HUES64 (cell line): Measurements from ENCODE around the gene UNC5C.
A peak's percentile ranks its signal among the peaks of the same experiment; 100 is the strongest.
"Not testable (repeated sequence)": the region's sequence is repeated elsewhere in the genome, so short reads cannot be mapped to it uniquely, and the experiment has no call there.

ENCODE experiments used
- H3K27ac ChIP-seq: 2 replicates; pipeline ENCODE4 v1.7.0; 2013; ENCODE audit warnings: low read depth, low read length, inconsistent platforms
- H3K27me3 ChIP-seq: 2 replicates; pipeline ENCODE4 v1.6.1; 2013; ENCODE audit warnings: mild to moderate bottlenecking, low read length; ENCODE audit not compliant: insufficient read depth
- H3K36me3 ChIP-seq: 2 replicates; pipeline ENCODE4 v1.6.1; 2013; ENCODE audit warnings: mild to moderate bottlenecking, low read length; ENCODE audit not compliant: insufficient read depth
- H3K4me1 ChIP-seq: 2 replicates; pipeline ENCODE4 v1.6.1; 2013; ENCODE audit warnings: mild to moderate bottlenecking, low read length, moderate library complexity; ENCODE audit not compliant: insufficient read depth
- H3K4me3 ChIP-seq: 2 replicates; pipeline ENCODE4 v1.5.1; 2013; ENCODE audit warnings: mild to moderate bottlenecking, low read length, moderate library complexity
- H3K9ac ChIP-seq: 2 replicates; pipeline ENCODE4 v1.6.1; 2013; ENCODE audit warnings: mild to moderate bottlenecking, low read depth, low read length
- H3K9me3 ChIP-seq: 2 replicates; pipeline ENCODE4 v1.6.1; 2013; ENCODE audit warnings: low read depth, low read length; ENCODE audit not compliant: insufficient read depth
- WGBS: fragments of 150-250, 120-280 bp; methylation state at CpG from one replicate; pipeline ENCODE4 v1.1.7; 2013; ENCODE audit warnings: missing lambda C conversion rate; 5-methylcytosine and 5-hydroxymethylcytosine counted together

UNC5C gene

DNA sequence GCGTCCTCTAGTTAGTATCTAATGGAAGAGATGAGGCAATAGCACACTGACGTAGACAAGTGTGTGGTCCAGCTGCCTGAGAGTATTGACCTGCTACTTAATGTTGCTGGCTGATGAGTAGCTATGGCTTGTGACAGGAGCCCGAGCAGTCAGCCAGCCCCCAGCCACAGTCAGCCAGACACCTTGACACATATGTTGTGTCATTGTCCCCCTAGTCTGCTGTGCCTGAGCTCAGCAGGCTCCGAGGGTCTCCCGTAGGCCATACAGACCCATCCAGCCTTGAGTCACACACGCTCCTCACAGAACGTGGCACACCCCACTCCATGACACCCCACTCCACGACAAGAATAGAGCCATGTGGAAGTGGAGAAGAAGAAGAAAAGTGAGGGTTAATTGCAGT is 362.1 kb downstream of the UNC5C start:
- no peaks in the 10 kb centered on the region for H3K27me3 ChIP-seq
- no peak overlapping the region for H3K4me3 ChIP-seq
- H3K4me1 ChIP-seq = peaks cover 4% of the 10 kb centered on the region; the same call in 1 of the 2 replicates
- 89% methylated on average over 8 of the region's 8 CpGs for WGBS
- no peak overlapping the region for H3K27ac ChIP-seq
- H3K9ac ChIP-seq = no peak overlapping the region
- H3K36me3 ChIP-seq = no peaks in the 10 kb centered on the region
- no peaks in the 10 kb centered on the region for H3K9me3 ChIP-seq

DNA sequence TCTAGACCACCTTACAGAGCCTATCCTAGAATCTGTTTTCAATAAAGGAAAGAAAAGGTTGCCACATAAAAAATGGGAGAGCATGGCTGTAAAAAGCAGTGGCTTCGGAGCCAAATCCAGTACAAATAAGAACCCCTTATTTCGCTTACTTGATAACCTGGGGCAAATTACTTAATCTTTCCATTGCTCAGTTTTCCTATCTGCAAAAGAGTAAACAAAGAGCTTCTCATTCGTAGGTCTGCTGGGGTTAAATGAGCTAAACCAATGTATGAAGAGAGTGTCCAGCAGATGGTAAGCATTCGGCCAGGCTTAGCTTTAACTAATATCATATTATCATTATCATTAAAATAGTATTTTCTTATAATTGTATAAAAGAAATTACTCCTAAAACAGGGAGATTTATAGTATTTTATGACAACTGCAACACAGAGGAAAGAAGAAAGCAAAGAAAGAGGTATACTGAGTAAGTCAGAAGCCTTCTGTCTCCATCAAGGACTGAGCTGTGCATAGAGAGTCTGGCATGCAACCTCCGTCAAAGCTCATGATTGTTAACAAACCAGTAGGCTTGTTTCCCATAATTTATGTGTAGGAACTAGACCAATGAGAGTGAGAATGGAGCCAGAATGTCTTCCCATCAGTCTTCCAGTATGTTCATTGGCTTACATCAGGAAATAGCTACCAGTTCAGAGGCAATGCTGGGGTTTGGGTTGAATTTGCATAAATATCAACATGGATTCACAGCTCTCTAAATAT is 364.9 kb downstream of the UNC5C start:
- H3K27ac ChIP-seq = no peak overlapping the region
- H3K4me1 ChIP-seq = peaks cover 17% of the 10 kb centered on the region; the same call in 1 of the 2 replicates
- H3K27me3 ChIP-seq = no peaks in the 10 kb centered on the region
- no peak overlapping the region for H3K9ac ChIP-seq
- WGBS = 100% methylated on average over 3 of the region's 5 CpGs
- H3K36me3 ChIP-seq = no peaks in the 10 kb centered on the region
- H3K9me3 ChIP-seq = no peaks in the 10 kb centered on the region
- H3K4me3 ChIP-seq = no peak overlapping the region

DNA sequence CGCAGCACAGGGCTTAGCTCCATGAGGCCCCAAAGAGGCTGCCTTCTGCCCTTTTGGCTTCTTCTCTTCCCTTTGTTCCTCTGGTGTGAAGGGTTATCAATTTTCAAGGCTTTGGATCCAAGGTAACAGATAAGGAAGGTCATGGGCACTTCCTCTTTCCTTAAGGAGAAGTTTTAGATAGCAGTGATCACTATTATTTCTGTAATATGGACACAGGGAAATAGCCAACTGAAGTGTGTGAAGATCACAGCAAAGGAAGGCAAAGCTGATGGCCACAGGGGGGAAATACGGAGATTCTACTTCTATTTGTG is 366.8 kb downstream of the UNC5C start:
- peak overlapping the region; percentile 5 for H3K27ac ChIP-seq
- no peak overlapping the region for H3K4me3 ChIP-seq
- peaks cover 12% of the 10 kb centered on the region for H3K9me3 ChIP-seq
- peaks cover 17% of the 10 kb centered on the region; the same call in 1 of the 2 replicates for H3K4me1 ChIP-seq
- H3K36me3 ChIP-seq = peaks cover 4% of the 10 kb centered on the region; the same call in 1 of the 2 replicates
- H3K9ac ChIP-seq = no peak overlapping the region
- 39% methylated on average over 2 of the region's 2 CpGs for WGBS
- H3K27me3 ChIP-seq = no peaks in the 10 kb centered on the region

DNA sequence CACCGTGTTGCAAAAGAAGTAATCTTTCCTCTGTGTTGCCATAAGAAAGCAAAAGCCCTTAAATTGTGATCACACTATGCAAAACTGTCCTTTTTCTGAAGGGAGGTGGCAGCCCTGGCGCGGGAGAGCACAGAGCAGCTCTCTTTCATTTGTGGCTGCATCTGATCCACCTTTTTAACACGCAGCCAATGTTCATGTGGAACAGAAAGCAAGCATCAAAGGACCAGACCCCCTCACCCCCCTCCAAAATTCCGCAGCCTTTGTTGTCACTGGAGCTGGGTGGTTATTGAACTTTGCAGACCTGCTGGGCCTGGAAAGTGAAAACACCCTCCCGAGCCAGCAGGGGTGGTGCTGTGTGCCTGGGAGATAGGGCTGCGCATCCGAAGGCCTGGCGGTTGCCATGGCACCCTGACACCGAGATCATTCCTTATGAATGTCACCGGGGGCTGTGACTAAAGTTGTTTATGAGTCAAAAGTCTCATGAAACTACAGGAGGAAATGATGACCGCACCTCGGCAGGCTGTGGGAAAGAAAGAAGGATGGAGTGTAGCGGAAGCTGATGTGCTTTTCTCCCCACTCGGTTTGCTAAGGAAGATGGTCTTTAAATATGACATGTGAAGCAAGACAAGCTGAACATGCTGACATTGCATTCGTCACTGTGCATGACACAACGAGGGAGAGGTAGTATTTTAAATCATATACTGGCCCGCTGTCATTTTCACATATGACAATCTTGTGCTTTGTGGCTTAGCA is 367.4 kb downstream of the UNC5C start:
- Histone ChIP-seq H3K27ac (peak overlapping the region; percentile 58), H3K9me3 (peaks cover 14% of the 10 kb centered on the region), H3K9ac (no peak overlapping the region), H3K36me3 (peaks cover 4% of the 10 kb centered on the region; the same call in 1 of the 2 replicates), H3K4me1 (peaks cover 17% of the 10 kb centered on the region; the same call in 1 of the 2 replicates), H3K27me3 (no peaks in the 10 kb centered on the region), H3K4me3 (peak overlapping the region; percentile 2; the same call in 1 of the 2 replicates)
- WGBS = 34% methylated on average over 18 of the region's 18 CpGs

DNA sequence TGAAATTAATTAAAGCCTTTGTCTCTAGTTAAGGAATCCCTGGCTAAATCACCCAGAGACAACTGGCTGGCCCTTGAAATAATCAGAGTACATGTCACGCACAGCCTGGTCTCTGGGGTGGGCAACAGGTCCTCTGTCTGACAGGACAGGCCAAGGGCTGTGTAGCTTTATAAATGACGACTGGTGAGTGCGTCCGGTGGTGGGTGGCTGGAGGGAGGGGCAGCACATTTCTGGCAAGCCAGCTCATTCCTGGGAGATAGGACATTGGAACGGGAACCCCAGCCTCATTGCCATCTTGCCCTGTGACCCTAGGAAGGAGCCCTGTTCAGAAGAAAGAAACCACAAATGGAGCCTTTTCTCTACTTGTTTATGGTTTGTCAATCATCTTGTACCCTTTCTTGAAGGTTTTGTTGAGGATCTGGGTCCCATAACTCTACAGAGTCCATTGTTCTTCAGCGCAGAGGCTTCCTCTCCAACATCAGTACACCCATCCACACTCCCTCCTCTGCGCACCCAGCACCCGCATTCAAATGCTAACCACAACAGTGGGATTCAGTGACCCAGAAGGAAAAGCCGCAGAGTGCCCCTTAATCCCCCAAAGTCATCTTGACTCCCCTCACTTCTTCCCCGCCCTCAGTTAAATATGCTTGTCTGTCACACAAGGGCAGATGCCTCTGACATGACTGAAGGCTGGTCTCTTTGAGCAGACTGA is 368.1 kb downstream of the UNC5C start:
- 55% methylated on average over 10 of the region's 10 CpGs for WGBS
- Histone ChIP-seq H3K36me3 (peaks cover 4% of the 10 kb centered on the region; the same call in 1 of the 2 replicates), H3K27ac (peak overlapping the region; percentile 58; the same call in 1 of the 2 replicates), H3K9me3 (peaks cover 14% of the 10 kb centered on the region), H3K4me1 (peaks cover 17% of the 10 kb centered on the region; the same call in 1 of the 2 replicates), H3K27me3 (no peaks in the 10 kb centered on the region), H3K9ac (no peak overlapping the region), H3K4me3 (peak overlapping the region; percentile 2; the same call in 1 of the 2 replicates)

DNA sequence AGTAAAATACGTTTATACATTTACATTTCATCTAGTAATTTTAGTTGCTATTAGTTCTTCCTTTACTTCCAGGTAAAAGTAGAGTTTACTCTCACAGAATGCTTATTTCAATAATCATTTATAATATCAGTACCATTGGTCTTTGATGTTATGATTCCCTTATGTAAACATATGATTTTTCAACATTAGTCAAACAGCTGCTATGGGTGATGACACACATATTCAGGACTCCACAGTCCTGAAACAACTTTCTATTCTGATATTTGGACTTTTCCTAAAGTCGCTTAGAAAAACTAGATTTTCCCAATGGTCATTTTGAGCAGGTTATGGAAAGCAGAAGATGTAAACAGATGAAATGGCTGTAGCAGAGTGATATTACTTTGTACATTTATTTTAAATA is 369.8 kb downstream of the UNC5C start:
- H3K4me1 ChIP-seq = peaks cover 17% of the 10 kb centered on the region; the same call in 1 of the 2 replicates
- no peaks in the 10 kb centered on the region for H3K27me3 ChIP-seq
- peaks cover 14% of the 10 kb centered on the region for H3K9me3 ChIP-seq
- no peak overlapping the region for H3K9ac ChIP-seq
- H3K36me3 ChIP-seq = peaks cover 4% of the 10 kb centered on the region; the same call in 1 of the 2 replicates
- H3K4me3 ChIP-seq = no peak overlapping the region
- no peak overlapping the region for H3K27ac ChIP-seq
- 100% methylated on average over 1 of the region's 2 CpGs for WGBS

DNA sequence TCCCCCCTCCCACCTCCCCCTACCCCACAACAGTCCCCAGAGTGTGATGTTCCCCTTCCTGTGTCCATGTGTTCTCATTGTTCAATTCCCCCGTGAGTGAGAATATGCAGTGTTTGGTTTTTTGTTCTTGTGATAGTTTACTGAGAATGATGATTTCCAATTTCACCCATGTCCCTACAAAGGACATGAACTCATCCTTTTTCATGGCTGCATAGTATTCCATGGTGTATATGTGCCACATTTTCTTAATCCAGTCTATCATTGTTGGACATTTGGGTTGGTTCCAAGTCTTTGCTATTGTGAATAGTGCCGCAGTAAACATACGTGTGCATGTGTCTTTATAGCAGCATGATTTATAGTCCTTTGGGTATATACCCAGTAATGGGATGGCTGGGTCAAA is 377.4 kb downstream of the UNC5C start:
- not testable (repeated sequence) for H3K9ac ChIP-seq, H3K4me3 ChIP-seq, H3K36me3 ChIP-seq, H3K9me3 ChIP-seq, H3K27ac ChIP-seq, H3K4me1 ChIP-seq, H3K27me3 ChIP-seq
- no CpG with 5 or more reads among the region's 3 CpGs for WGBS

DNA sequence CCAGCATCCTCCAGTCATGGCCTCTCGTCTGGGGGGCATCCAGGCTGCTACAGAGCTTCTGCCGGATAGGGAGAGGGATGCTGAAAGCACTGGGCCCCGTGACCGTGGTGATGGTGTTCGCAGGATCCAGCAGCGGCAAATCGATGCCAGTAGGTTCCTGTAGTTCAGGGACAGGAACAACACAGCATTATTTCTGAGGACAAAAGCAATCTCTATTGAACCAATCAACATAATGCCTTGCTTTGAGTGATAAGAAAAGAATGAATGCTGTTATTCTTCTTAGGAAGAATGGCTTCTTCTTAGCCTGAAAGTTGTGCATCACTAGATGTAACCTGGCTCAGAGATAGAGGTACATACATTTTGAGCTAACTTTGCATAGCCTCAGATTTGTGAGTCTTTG is 378.6 kb downstream of the UNC5C start:
- H3K9me3 ChIP-seq = no peaks in the 10 kb centered on the region
- WGBS = 95% methylated on average over 7 of the region's 7 CpGs
- H3K4me1 ChIP-seq = no peaks in the 10 kb centered on the region
- no peak overlapping the region for H3K4me3 ChIP-seq
- no peak overlapping the region for H3K27ac ChIP-seq
- H3K9ac ChIP-seq = no peak overlapping the region
- H3K27me3 ChIP-seq = no peaks in the 10 kb centered on the region
- H3K36me3 ChIP-seq = no peaks in the 10 kb centered on the region

DNA sequence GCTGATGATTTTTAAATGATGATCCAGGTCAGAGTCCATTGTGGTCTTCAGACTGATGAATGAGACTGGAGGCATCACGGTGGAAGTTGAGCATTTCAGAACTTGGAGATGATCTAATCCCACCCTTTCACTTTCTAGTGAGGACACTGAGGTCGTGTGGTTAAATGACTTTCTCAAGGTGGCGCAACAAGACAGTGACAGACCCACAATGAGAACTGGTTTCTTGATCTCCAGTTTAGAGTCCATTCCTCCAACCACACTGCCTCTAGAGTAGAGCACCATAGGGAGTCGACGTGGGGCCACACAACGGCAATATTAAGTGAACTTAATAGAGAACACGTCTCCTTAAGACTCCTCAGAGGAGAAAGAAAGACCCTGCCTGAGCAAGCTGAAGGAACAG is 381.0 kb downstream of the UNC5C start:
- Histone ChIP-seq H3K9ac (no peak overlapping the region), H3K4me1 (no peaks in the 10 kb centered on the region), H3K4me3 (no peak overlapping the region), H3K27ac (no peak overlapping the region), H3K9me3 (no peaks in the 10 kb centered on the region), H3K36me3 (no peaks in the 10 kb centered on the region), H3K27me3 (no peaks in the 10 kb centered on the region)
- 87% methylated on average over 7 of the region's 7 CpGs for WGBS

DNA sequence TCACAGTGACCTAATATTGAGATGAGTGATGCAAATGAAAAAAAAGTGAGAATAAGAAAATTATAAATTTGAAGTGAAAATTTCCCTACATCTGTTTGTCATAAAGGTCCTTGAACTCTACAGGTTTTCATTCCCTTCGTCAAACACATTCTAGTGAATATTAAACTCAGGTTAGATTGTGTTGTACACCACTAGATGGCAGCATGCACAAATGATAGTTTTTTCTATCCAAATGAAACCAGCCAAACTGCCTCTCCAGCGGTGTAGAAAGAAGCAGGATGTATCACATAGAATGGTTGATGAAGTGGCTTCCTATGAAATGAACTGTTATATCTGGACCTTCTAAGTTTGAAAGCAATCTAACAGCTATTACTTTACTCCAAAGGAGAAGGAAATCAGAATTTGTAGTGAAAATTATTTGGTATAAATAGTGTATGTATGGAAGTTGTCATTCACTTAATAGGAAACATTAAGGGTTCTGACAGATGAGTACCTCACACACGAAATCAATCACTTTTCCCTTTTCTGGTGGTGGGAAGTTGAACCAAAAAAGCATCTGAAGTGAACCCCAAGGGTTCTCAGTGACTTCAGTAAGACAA is 382.7 kb downstream of the UNC5C start:
- Histone ChIP-seq H3K36me3 (no peaks in the 10 kb centered on the region), H3K4me1 (no peaks in the 10 kb centered on the region; the same call in 1 of the 2 replicates), H3K4me3 (no peak overlapping the region), H3K27ac (no peak overlapping the region), H3K9ac (no peak overlapping the region), H3K9me3 (no peaks in the 10 kb centered on the region), H3K27me3 (no peaks in the 10 kb centered on the region)
- WGBS = 17% methylated on average over 1 of the region's 3 CpGs
